ENCODE data around the gene NTN4. TPM values are rescaled to one million over a fixed set of nuclear protein-coding genes. Genes with fewer than 3 reads are reported as not detected.
"Not testable (repeated sequence)": the region's sequence is repeated elsewhere in the genome, so short reads cannot be mapped to it uniquely, and the experiment has no call there.

The NTN4 gene
- total RNA-seq, 4 donors from 2014 or later: 4.0 to 10.0 (median 5.7) TPM

- Histone ChIP-seq H3K27ac (no peak overlapping the region), H3K4me1 (peaks cover 0 to 6% of the 10 kb centered on the region in 2 donors), H3K27me3 (no peaks in the 10 kb centered on the region), H3K36me3 (no peaks in the 10 kb centered on the region), H3K4me3 (no peak overlapping the region), H3K9me3 (no peaks in the 10 kb centered on the region)
- in situ Hi-C loops (cut with MboI; ENCODE audit: low sequenced_read_pairs in 4 of 4) (no loop called here), intact Hi-C loops (cut with DNase I; ENCODE audit: low total_unique reads) (no loop called here)
- ATAC-seq: no peak
- no peak for TF ChIP-seq POLR2A (IDR thresholded peaks at IDR 0.05)
- TF ChIP-seq CTCF (IDR thresholded peaks at IDR 0.05 in 4 of 5, conservative IDR thresholded peaks at IDR 0.05 in 1 of 5): no peak
- DNase-seq: no peak
Measured at GRCh38 chr12:95672166-95672565, 118.4 kb downstream of the NTN4 start.

- intact Hi-C loops (cut with DNase I; ENCODE audit: low total_unique reads): no loop called here
- Histone ChIP-seq H3K9me3 (no peaks in the 10 kb centered on the region), H3K27me3 (no peaks in the 10 kb centered on the region), H3K4me1 (peaks cover 0 to 6% of the 10 kb centered on the region in 2 donors), H3K36me3 (no peaks in the 10 kb centered on the region), H3K4me3 (no peak overlapping the region), H3K27ac (no peak overlapping the region)
- DNase-seq: no peak
- TF ChIP-seq CTCF (IDR thresholded peaks at IDR 0.05 in 4 of 5, conservative IDR thresholded peaks at IDR 0.05 in 1 of 5) (no peak), POLR2A (IDR thresholded peaks at IDR 0.05) (no peak)
- ATAC-seq: no peak
- in situ Hi-C loops (cut with MboI; ENCODE audit: low sequenced_read_pairs in 4 of 4): no loop called here
Measured at GRCh38 chr12:95671265-95671664, 119.3 kb downstream of the NTN4 start.

- H3K4me1 ChIP-seq: no peaks in the 10 kb centered on the region
- no peaks in the 10 kb centered on the region for H3K27me3 ChIP-seq
- no peak for DNase-seq
- no peak for ATAC-seq
- H3K4me3 ChIP-seq: no peak overlapping the region
- no peak for TF ChIP-seq POLR2A (IDR thresholded peaks at IDR 0.05)
- intact Hi-C loops (cut with DNase I; ENCODE audit: low total_unique reads) (no loop called here), in situ Hi-C loops (cut with MboI; ENCODE audit: low sequenced_read_pairs in 4 of 4) (no loop called here)
- no peaks in the 10 kb centered on the region for H3K9me3 ChIP-seq
- H3K27ac ChIP-seq: peak overlapping the region in 2 of 4 donors; percentile 36 to 44
- H3K36me3 ChIP-seq: no peaks in the 10 kb centered on the region
Measured at GRCh38 chr12:95663525-95663924, 127.0 kb downstream of the NTN4 start.

GRCh38 chr12:95661360-95661759 is 129.2 kb downstream of the NTN4 start:
- Histone ChIP-seq H3K36me3 (no peaks in the 10 kb centered on the region), H3K4me1 (no peaks in the 10 kb centered on the region), H3K4me3 (no peak overlapping the region), H3K9me3 (no peaks in the 10 kb centered on the region), H3K27ac (no peak overlapping the region), H3K27me3 (no peaks in the 10 kb centered on the region)
- intact Hi-C loops (cut with DNase I; ENCODE audit: low total_unique reads): no loop called here
- no peak for DNase-seq
- in situ Hi-C loops (cut with MboI; ENCODE audit: low sequenced_read_pairs in 4 of 4): no loop called here
- TF ChIP-seq CTCF (IDR thresholded peaks at IDR 0.05 in 4 of 5, conservative IDR thresholded peaks at IDR 0.05 in 1 of 5) (no peak), POLR2A (IDR thresholded peaks at IDR 0.05) (no peak)
- ATAC-seq: no peak

GRCh38 chr12:95658386-95658785 is 132.2 kb downstream of the NTN4 start:
- H3K4me1 ChIP-seq: no peaks in the 10 kb centered on the region
- H3K4me3 ChIP-seq: no peak overlapping the region
- in situ Hi-C loops (cut with MboI; ENCODE audit: low sequenced_read_pairs in 4 of 4): no loop called here
- no peaks in the 10 kb centered on the region for H3K36me3 ChIP-seq
- ATAC-seq (no peak), DNase-seq (no peak)
- no peak overlapping the region for H3K27ac ChIP-seq
- intact Hi-C loops (cut with DNase I; ENCODE audit: low total_unique reads): no loop called here
- H3K27me3 ChIP-seq: no peaks in the 10 kb centered on the region
- no peak for TF ChIP-seq CTCF (IDR thresholded peaks at IDR 0.05 in 4 of 5, conservative IDR thresholded peaks at IDR 0.05 in 1 of 5)
- TF ChIP-seq POLR2A (IDR thresholded peaks at IDR 0.05): no peak
- H3K9me3 ChIP-seq: no peaks in the 10 kb centered on the region

GRCh38 chr12:95654665-95655064 is 135.9 kb downstream of the NTN4 start:
- H3K4me3 ChIP-seq; H3K36me3 ChIP-seq; DNase-seq; intact Hi-C loops (cut with DNase I; ENCODE audit: low total_unique reads); ATAC-seq; H3K4me1 ChIP-seq; H3K9me3 ChIP-seq; H3K27me3 ChIP-seq; in situ Hi-C loops (cut with MboI; ENCODE audit: low sequenced_read_pairs in 4 of 4): not testable (repeated sequence)
- peak overlapping the region in 2 of 4 donors; percentile 48 to 51 for H3K27ac ChIP-seq
